A673 (cell line): ENCODE data around the gene FOSL1.

Experiments used
- EZH2 ChIP-seq: fragments of 200-600 bp; sonication (generic); IDR thresholded peaks from 2 replicates; pipeline ENCODE4 v1.6.1; 2017; ENCODE audit warnings: borderline replicate concordance, low read depth, mild to moderate bottlenecking, mixed read lengths, antibody characterized with exemption, low read length; ENCODE audit not compliant: poor library complexity, severe bottlenecking
- TF ChIP-seq, protein P1 (sequence below): fragments of 300-800, 200-600 bp; sonication (generic); conservative IDR thresholded peaks from 2 replicates; pipeline ENCODE4 v1.5.1; 2017; ENCODE audit warnings: low read depth, mild to moderate bottlenecking, antibody characterized with exemption, low read length, moderate library complexity, mixed read lengths

DNA sequence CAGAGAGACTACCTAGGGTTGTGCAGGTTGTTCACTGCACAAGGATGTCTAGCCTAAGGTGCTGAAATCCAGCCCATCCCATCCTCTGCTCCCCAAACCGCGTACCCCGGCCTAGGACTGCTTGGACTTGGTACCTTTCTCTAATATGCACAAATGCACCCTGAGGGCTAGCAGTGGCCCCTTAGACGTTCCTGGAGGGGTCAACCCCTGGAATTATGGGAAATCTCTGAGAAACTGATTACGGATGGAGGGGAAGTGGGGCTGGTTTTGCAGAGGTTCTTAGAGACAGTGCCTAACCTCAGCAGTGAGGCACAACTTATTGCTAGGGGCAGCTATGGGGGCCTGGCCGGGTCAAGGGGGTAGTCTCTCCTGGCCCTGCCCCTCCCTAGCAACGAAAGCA lies 16.2 kb upstream of the FOSL1 start:
- TF ChIP-seq EZH2 = no peak
- TF ChIP-seq, protein P1, sequence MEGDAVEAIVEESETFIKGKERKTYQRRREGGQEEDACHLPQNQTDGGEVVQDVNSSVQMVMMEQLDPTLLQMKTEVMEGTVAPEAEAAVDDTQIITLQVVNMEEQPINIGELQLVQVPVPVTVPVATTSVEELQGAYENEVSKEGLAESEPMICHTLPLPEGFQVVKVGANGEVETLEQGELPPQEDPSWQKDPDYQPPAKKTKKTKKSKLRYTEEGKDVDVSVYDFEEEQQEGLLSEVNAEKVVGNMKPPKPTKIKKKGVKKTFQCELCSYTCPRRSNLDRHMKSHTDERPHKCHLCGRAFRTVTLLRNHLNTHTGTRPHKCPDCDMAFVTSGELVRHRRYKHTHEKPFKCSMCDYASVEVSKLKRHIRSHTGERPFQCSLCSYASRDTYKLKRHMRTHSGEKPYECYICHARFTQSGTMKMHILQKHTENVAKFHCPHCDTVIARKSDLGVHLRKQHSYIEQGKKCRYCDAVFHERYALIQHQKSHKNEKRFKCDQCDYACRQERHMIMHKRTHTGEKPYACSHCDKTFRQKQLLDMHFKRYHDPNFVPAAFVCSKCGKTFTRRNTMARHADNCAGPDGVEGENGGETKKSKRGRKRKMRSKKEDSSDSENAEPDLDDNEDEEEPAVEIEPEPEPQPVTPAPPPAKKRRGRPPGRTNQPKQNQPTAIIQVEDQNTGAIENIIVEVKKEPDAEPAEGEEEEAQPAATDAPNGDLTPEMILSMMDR = no peak
